Epidermal melanocyte (primary cell): Measurements from ENCODE around the gene ZNF778.
"Not testable (repeated sequence)": the region's sequence is repeated elsewhere in the genome, so short reads cannot be mapped to it uniquely, and the experiment has no call there.

Experiments used
- DNase-seq: peaks from one replicate; pipeline ENCODE4 v3.0.0; 2011; ENCODE audit warnings: low spot score; ENCODE audit not compliant: insufficient read length

Gene ZNF778

GRCh38 chr16:89210904-89211515 is 6.5 kb upstream of the ZNF778 start:
- DNase-seq: no peak

GRCh38 chr16:89216315-89217137 is 977 bp upstream of the ZNF778 start:
- DNase-seq: peak; percentile 78

- DNase-seq: no peak
These were observed 440 bp upstream of the ZNF778 start for GRCh38 chr16:89217138-89217387.

- DNase-seq: no peak
These were observed 1.9 kb downstream of the ZNF778 start for GRCh38 chr16:89219365-89219764.

GRCh38 chr16:89221604-89222003 is 4.1 kb downstream of the ZNF778 start:
- DNase-seq: no peak

- DNase-seq: no peak
These were observed 5.4 kb downstream of the ZNF778 start for GRCh38 chr16:89222931-89223330.

GRCh38 chr16:89224665-89225064 is 7.2 kb downstream of the ZNF778 start:
- no peak for DNase-seq

GRCh38 chr16:89230255-89230654 is 12.8 kb downstream of the ZNF778 start:
- no peak for DNase-seq

GRCh38 chr16:89232107-89232506 is 14.6 kb downstream of the ZNF778 start:
- no peak for DNase-seq

- no peak for DNase-seq
These were observed 16.4 kb downstream of the ZNF778 start for GRCh38 chr16:89233678-89234490.

- no peak for DNase-seq
These were observed 20.2 kb downstream of the ZNF778 start for GRCh38 chr16:89237733-89238132.

GRCh38 chr16:89241187-89242007 is 23.9 kb downstream of the ZNF778 start:
- peak; percentile 74 for DNase-seq

- DNase-seq: no peak
These were observed 25.3 kb downstream of the ZNF778 start for GRCh38 chr16:89242795-89243200.

- DNase-seq: no peak
These were observed 26.2 kb downstream of the ZNF778 start for GRCh38 chr16:89243664-89244063.

GRCh38 chr16:89244264-89244663 is 26.8 kb downstream of the ZNF778 start:
- not testable (repeated sequence) for DNase-seq

GRCh38 chr16:89244754-89245153 is 27.3 kb downstream of the ZNF778 start:
- DNase-seq: no peak

GRCh38 chr16:89246383-89246902 is 28.9 kb downstream of the ZNF778 start:
- DNase-seq: no peak

GRCh38 chr16:89246903-89247733 is 29.6 kb downstream of the ZNF778 start:
- peak; percentile 94 for DNase-seq

- not testable (repeated sequence) for DNase-seq
These were observed 30.2 kb downstream of the ZNF778 start for GRCh38 chr16:89247734-89248075.

GRCh38 chr16:89248196-89248982 is 30.9 kb downstream of the ZNF778 start:
- no peak for DNase-seq
